ENCODE measurements around the gene OAF.

- peak in 1 of 2 donors; percentile 58 for TF ChIP-seq EP300 (IDR thresholded peaks at IDR 0.05)
- TF ChIP-seq CTCF (IDR thresholded peaks at IDR 0.05): no peak
These were observed 26.4 kb upstream of the OAF start for GRCh38 chr11:120184371-120184945.
